Endometrium (tissue), 2 donors: ENCODE results near the gene CMTM1.

ENCODE experiments used
- FAIRE-seq: peaks from 2 replicates; lab custom pipeline; 2012; peaks lifted over from hg19 to GRCh38; lab: Jason Lieb, UNC
- donor health status: control.
- donor health status: control.

Gene CMTM1

GRCh38 chr16:66539623-66540469 lies 26.4 kb upstream of the CMTM1 start:
- no peak for FAIRE-seq

- no peak for FAIRE-seq
Measured at GRCh38 chr16:66541388-66542355, 24.6 kb upstream of the CMTM1 start.

- no peak for FAIRE-seq
Measured at GRCh38 chr16:66542396-66542795, 23.8 kb upstream of the CMTM1 start.

DNA sequence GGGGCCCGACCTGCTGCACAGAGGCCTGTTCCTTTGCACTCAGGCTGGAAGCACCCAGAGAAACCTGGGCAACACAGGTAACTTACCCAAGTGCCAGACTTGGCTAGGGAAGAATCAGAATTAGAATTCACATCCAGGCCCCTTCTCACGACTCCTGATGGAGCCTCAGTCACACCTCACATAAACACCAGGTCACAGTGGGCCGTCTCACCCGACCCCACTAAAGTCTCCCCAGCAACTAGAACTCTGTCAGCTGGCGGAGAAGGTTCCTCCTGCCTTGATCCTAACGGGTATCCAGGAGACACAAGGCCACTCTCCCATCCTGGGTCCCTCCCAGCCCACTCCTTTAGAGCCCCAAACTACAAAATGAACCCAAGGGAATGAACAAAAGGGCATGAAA lies 22.7 kb upstream of the CMTM1 start:
- no peak for FAIRE-seq

- FAIRE-seq = no peak
Measured at GRCh38 chr16:66544016-66544757, 22.1 kb upstream of the CMTM1 start.

DNA sequence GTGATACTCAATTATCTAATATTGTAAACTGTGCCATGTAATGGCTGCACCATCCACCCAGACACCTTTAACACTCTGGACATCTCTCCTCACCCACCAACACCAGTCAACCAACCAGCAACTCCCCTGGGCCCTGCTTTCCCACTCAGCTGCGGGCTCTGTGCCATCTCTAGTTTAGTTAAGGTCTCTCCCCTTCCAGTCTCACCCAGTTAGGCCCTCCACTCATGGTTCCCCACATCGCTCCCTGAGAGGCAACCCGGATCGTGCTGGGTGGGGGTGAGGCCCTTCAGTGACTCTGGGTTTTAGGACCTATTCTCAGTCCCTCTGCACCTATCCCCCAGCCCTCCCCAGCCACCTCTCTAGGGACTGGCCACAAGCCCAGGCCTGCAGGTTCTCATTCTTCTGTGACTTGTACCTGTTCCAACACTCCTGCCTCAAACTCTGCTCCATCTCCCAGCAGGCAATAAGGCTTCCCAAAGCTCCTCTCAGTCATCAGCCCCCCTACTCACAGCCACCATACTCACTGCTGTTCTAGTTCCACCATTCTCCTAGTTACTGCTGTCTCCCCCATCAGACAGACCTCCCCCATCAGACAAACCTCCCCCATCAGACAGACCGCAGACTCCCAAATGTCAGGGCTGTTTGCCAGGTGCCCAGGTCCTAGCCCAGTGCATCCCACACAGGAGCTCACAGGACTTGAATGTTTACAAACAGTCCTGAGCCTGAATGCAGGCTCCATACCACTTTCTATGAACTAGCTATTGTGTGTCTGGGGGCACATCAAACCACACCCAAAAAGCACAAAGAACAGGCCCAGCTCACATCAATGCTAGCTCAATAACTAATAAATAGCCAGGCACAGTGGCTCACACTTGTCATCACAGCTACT lies 18.9 kb upstream of the CMTM1 start:
- FAIRE-seq = no peak

GRCh38 chr16:66548068-66548467 lies 18.2 kb upstream of the CMTM1 start:
- FAIRE-seq = no peak

- no peak for FAIRE-seq
Measured at GRCh38 chr16:66548868-66549267, 17.4 kb upstream of the CMTM1 start.

DNA sequence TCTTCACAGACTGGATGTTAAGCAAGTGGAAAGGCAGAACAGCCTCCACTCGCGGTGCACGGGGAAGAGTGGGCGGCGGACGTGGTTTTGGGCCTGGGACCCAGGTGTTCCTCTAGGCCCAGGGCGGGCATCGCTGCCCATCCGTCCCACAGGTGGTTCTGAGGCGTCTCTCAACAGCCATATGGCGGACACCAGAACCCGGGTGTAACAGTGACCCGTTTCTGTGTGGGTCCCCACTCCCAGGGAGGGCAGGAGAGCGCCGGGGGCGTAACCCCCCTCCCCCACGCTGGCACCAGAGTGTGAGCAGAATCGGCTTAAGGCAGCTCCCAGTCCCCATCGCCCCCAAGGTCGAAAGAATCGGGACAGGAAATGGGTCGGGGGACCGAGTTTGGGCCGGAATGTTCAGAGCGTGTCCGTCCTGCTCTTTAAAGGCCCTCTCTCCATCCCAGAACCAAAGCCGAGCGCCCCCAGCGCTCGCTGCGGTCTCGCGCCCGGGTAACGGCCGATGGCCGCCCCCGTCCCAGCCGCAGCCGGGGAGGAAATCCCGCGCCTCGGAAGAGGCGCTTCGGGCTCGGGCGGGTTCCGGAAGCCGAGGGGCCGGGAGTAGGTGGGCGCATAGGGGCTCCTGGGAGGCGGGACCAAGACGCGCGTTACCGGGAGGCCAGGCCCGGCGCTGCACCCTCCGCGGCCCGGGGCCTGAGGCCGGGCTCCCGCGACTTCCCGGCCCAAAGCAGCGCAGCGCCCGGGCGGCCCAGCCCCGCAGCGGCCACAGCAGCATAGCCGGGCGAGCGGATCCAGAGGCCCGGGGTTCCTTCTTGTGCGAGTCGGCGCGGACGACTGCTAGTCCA lies 16.7 kb upstream of the CMTM1 start, which contains the start of gene TK2:
TSS of gene TK2 (minus strand) at position 839 of the 848 bp plus-strand sequence. CDS start at position 778, 61 bp downstream.
- FAIRE-seq = no peak

DNA sequence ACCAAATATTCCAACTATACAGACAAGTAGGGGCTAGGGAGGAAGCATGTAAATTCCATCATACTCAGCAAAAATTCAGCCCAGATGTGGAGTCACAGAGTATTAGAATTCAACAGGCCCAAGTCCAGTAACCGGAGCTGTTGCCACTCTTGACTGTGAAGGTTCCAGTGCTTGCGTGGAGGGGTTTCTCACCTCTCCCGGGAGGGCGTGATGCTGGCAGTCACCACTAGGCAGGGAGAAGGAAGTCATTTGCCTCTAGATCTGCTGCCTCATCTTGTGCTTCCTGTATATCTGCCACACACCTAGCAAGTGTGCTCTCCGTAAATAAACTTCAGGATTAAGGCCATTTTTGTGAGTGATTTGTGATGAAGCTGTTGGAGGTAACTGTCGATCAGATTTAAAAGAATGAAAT lies 14.9 kb upstream of the CMTM1 start:
- FAIRE-seq = no peak

DNA sequence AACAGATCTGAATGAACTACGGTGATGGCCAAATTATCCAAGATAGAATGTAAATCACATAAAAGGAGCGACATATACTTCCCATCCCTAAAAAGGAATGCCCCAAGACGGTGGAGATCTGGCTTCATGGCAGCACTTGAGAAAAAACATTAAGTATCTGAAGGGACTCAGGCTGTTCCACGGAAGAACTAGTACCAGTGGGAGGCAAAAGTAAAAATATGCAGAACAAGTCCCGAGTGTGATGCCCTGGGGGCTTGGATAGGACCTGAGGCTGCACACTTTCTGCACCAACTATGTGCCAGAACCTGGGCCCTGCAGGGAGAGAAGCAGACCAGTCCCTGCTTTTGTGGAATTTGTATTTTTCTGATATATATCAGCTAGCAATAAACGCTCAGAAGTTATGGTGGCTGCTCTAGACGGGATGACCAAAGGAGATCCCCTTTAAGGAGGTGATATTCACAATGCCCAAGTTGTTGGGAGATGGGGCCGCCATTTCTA lies 14.4 kb upstream of the CMTM1 start:
- no peak for FAIRE-seq

DNA sequence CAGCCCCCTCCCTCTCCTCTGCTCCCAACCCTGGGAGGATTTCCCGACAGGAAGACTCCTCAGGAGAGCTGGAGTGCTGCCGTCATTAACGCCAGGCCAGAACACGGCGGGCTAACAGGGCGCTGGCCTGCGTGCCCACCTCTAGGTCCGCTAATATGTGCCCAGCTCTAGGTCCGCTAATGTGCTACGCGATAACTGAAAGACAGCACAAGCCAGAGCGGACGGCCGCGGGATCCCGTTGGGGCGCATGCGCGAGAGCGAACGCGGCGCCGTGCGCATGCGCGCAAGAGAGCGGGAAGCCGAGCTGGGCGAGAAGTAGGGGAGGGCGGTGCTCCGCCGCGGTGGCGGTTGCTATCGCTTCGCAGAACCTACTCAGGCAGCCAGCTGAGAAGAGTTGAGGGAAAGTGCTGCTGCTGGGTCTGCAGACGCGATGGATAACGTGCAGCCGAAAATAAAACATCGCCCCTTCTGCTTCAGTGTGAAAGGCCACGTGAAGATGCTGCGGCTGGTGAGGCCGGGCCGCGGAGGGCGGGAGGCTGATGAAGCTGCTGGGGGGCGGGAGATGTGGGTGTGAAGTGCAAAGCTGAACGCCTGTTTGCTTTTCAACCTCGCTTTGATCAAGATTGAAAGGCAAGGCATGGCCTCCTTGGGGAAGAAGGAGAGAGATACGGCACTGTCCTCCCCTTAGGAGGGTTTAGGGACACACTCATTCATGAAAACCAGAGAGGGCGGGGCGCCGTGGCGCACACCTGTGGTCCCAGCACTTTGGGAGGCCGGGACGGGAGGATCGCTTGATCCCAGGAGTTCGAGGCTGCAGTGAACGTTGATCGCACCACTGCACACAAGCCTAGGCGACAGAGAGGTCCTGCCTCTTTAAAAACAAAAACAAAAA lies 13.7 kb upstream of the CMTM1 start, which contains the start of gene CKLF:
TSS of gene CKLF (plus strand) at position 291 of the 892 bp plus-strand sequence. CDS start at position 431, 140 bp downstream.
- no peak for FAIRE-seq

DNA sequence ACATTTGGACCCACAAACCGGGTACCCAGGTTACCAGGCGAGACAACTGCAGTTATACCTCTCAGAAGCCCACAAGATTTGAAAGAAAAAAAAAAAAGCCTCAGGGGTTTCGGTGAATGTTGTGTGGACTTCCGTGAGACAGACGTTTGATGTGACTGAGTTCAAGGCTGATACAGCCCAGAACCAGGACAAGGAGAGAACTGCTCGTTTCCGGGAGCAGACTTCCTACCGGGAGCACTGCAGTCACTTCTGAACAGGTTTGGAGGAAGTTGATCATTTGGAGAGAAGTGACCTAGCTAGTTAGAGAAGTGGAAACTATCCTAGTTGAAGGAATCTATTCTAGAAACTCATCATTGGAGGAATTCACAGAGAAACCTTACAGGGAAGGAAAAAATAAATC lies 13.0 kb upstream of the CMTM1 start:
- no peak for FAIRE-seq

DNA sequence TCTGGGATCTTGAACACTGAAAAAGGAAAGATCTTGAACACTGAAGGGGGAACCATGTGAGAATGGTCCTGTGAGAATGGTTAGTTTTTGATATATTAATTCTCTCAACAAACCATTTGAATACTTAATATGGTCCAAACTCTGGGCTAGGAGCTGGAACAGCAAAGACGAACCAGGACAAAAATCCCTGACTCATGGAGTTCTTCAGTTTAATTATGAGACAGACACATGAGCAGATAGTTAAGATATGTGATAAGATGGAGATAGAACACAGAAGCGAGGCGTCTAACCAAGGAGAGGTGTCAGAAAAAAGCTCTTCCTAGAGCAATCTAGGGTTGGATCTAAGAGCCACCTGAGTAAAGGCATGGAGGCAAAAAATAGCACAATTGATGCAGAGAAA lies 12.2 kb upstream of the CMTM1 start:
- FAIRE-seq = no peak

GRCh38 chr16:66554495-66554894 lies 11.7 kb upstream of the CMTM1 start:
- no peak for FAIRE-seq

GRCh38 chr16:66560107-66560506 lies 6.1 kb upstream of the CMTM1 start:
- no peak for FAIRE-seq

- FAIRE-seq = no peak
Measured at GRCh38 chr16:66561381-66562080, 4.7 kb upstream of the CMTM1 start.

DNA sequence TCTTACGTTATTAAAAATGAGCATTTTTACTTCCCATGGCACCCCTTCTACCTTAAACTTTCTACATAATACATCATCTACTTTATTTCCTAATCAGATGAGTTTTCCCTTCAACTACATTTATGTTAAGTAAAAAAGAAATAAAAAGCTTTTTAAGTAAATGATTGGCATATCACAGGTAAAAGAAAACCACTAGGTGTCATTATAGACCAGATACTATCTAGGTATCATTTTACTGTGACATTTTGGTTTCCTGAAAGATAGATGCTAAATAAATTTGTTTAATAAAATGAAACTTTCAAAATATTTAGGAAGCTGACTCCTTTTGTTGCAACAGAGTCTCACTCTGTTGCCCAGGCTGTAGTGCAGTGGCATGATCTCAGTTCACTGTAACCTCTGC lies 3.8 kb upstream of the CMTM1 start:
- peak; percentile 4 for FAIRE-seq
